Measurements from ENCODE around the gene BTRC. TPM values are rescaled to one million over a fixed set of nuclear protein-coding genes. Genes with fewer than 3 reads are reported as not detected.

BTRC gene
- total and polyA plus RNA-seq, 2 donors (not counting 3 experiments of a cell fraction or from before 2014, with no cell fraction given): 11.6 to 18.5 TPM

GRCh38 chr10:101478956-101479355 is 125.0 kb downstream of the BTRC start:
- H2AFZ ChIP-seq (ENCODE audit: low read depth, low read length): no peak overlapping the region
- no peak overlapping the region for H3K4me3 ChIP-seq (replicated peaks in 1 of 3; ENCODE audit: insufficient read depth in 1 of 3, low read depth in 1 of 3, low read length in 3 of 3)
- H3K9me1 ChIP-seq (replicated peaks; ENCODE audit: control insufficient read depth, extremely low read depth, insufficient read depth, low read length): no peaks in the 10 kb centered on the region
- H3K36me3 ChIP-seq (ENCODE audit: control insufficient read depth in 2 of 2, extremely low read depth in 1 of 2, insufficient read depth in 2 of 2, low read length in 2 of 2): no peaks in the 10 kb centered on the region
- intact Hi-C loops (cut with micrococcal nuclease) (no loop called here), dilution Hi-C loops (cut with MboI; ENCODE audit: extremely low pct_ligation_motif_present, low sequenced_read_pairs) (no loop called here)
- CTCF ChIA-PET: interaction anchor here (0.7 to 4.0 kb wide), 4 partner anchors 12 to 317 kb away, joined by 3 to 43 read pairs (median 4); no protein-coding TSS in a partner anchor
- H3K79me2 ChIP-seq (ENCODE audit: control insufficient read depth, insufficient read depth, low read length): no peaks in the 10 kb centered on the region
- no peak for TF ChIP-seq CTCF (IDR thresholded peaks at IDR 0.05; ENCODE audit: extremely low read depth in 1 of 2, insufficient read depth in 1 of 2, low read depth in 1 of 2, low read length in 2 of 2)
- TF ChIP-seq JUN (IDR thresholded peaks at IDR 0.05; ENCODE audit: borderline replicate concordance, insufficient read depth, insufficient read length, low read depth): no peak
- no peak for TF ChIP-seq MAX (IDR thresholded peaks at IDR 0.05; ENCODE audit: insufficient read depth, insufficient read length)
- no peak for TF ChIP-seq POLR2A (IDR thresholded peaks at IDR 0.05; ENCODE audit: low read depth, low read length)
- TF ChIP-seq FOS (IDR thresholded peaks at IDR 0.05; ENCODE audit: borderline replicate concordance, insufficient read depth, low read length): no peak
- no peak for TF ChIP-seq POLR2AphosphoS5 (IDR thresholded peaks at IDR 0.05; ENCODE audit: insufficient read depth, low read depth, low read length)
- no peak overlapping the region for H3K27ac ChIP-seq (ENCODE audit: insufficient read depth, low read depth, low read length)
- no peaks in the 10 kb centered on the region for H3K9me3 ChIP-seq (replicated peaks; ENCODE audit: control insufficient read depth, insufficient read depth, low read length)
- FAIRE-seq: no peak
- H3K4me2 ChIP-seq (ENCODE audit: insufficient read depth, low read length): no peak overlapping the region
- no peaks in the 10 kb centered on the region for H3K27me3 ChIP-seq (ENCODE audit: control insufficient read depth in 2 of 2, insufficient read depth in 2 of 2, low read length in 2 of 2)
- H3K4me1 ChIP-seq (ENCODE audit: control insufficient read depth, extremely low read depth, insufficient read depth, low read length): no peaks in the 10 kb centered on the region
- no TSS peak for BruUV-seq (replicated peaks)
- no peak for DNase-seq (ENCODE audit: low read depth, low spot score)
- no peak overlapping the region for H3K9ac ChIP-seq (replicated peaks; ENCODE audit: extremely low read depth, insufficient read depth, low read length)
- POLR2A ChIA-PET: no interaction called here
- H4K20me1 ChIP-seq (replicated peaks; ENCODE audit: control insufficient read depth, extremely low read depth, insufficient read depth, low read length): no peaks in the 10 kb centered on the region
